Panc1 (cell line): ENCODE results near the gene RGS9. TPM values are rescaled to one million over a fixed set of nuclear protein-coding genes. Genes with fewer than 3 reads are reported as not detected.

Experiments used
- ATAC-seq: fragments of 200-7000 bp; cut with Tn5 transposase; 2 replicates; pipeline ENCODE4 v1.9.1; 2020; ENCODE audit warnings: mild to moderate bottlenecking, moderate library complexity
- BruUV-seq: library from RNA; stranded (reverse); fragments of 400-500 nt; replicated peaks from 2 replicates; lab custom pipeline; 2021; lab: Mats Ljungman, UMichigan
- CTCF ChIA-PET: fragments of 300-600 bp; sonication (Branson Sonifier 250); formaldehyde crosslinking; loops from one replicate; lab custom pipeline; 2022; ENCODE audit warnings: antibody characterized with exemption; lab: Charles Lee
- POLR2A ChIA-PET: fragments of 300-600 bp; sonication (Branson Sonifier 250); formaldehyde crosslinking; loops from one replicate; lab custom pipeline; 2022; ENCODE audit warnings: antibody characterized with exemption; lab: Charles Lee
- DNase-seq: peaks from one replicate; pipeline ENCODE4 v3.0.0-alpha.2; 2010; ENCODE audit warnings: low read depth, low spot score
- H3K27ac ChIP-seq: 2 replicates; pipeline ENCODE4 v1.5.1; 2011; ENCODE audit warnings: mild to moderate bottlenecking, low read length, inconsistent platforms
- H3K27me3 ChIP-seq: fragments of 200-500 bp; sonication (Bioruptor generic); 2 replicates; pipeline ENCODE4 v1.6.0; 2014; ENCODE audit warnings: low read length, inconsistent platforms; ENCODE audit not compliant: control insufficient read depth, insufficient read depth
- H3K36me3 ChIP-seq: fragments of 200-500 bp; sonication (Bioruptor generic); 2 replicates; pipeline ENCODE4 v1.5.1; 2014; ENCODE audit warnings: inconsistent platforms, mild to moderate bottlenecking, low read length, moderate library complexity; ENCODE audit not compliant: control insufficient read depth, insufficient read depth
- H3K4me1 ChIP-seq: 2 replicates; pipeline ENCODE4 v1.5.1; 2011; ENCODE audit warnings: inconsistent platforms, mild to moderate bottlenecking, low read length, moderate library complexity; ENCODE audit not compliant: control insufficient read depth, insufficient read depth
- H3K4me3 ChIP-seq, 2 experiments: 2 replicates each; pipeline ENCODE4 v1.5.1; 2011 to 2012; ENCODE audit warnings: low read depth in 2 of 2, low read length in 2 of 2, mild to moderate bottlenecking in 2 of 2, inconsistent platforms in 1 of 2, moderate library complexity in 1 of 2
- H3K9me3 ChIP-seq: fragments of 200-500 bp; sonication (Bioruptor generic); 2 replicates; pipeline ENCODE4 v1.5.1; 2014; ENCODE audit warnings: low read depth, mild to moderate bottlenecking, inconsistent platforms, low read length, moderate library complexity; ENCODE audit not compliant: control insufficient read depth, insufficient read depth
- POLR2AphosphoS5 ChIP-seq: IDR thresholded peaks from 2 replicates; pipeline ENCODE4 v1.6.1; 2012; ENCODE audit warnings: mild to moderate bottlenecking, low read depth, low read length, moderate library complexity
- SIN3A ChIP-seq: IDR thresholded peaks from 2 replicates; pipeline ENCODE4 v1.6.1; 2012; ENCODE audit warnings: low read depth, mild to moderate bottlenecking, low read length, moderate library complexity, borderline replicate concordance; ENCODE audit not compliant: insufficient read depth
- TCF7L2 ChIP-seq: IDR thresholded peaks from 2 replicates; pipeline ENCODE4 v1.6.1; 2011; ENCODE audit warnings: mild to moderate bottlenecking, low read depth, low read length, inconsistent platforms
- in situ Hi-C: cut with HindIII; loops from 2 replicates; pipeline ENCODE4 v1.10.0; 2016; ENCODE audit warnings: low sequenced_read_pairs, low pct_unique_long_range_greater_than_20kb
- intact Hi-C: fragments of 100-400 bp; cut with micrococcal nuclease; formaldehyde crosslinking; loops from one replicate; pipeline ENCODE4 v1.10.0; 2022; ENCODE audit not compliant: unreplicated experiment
- total RNA-seq: library from RNA; stranded (reverse); gene quantifications from one replicate; pipeline ENCODE4 v1.2.1, GENCODE V29; 2021; ENCODE audit not compliant: unreplicated experiment
- TF ChIP-seq, protein P1 (sequence below): fragments of 450-650 bp; IDR thresholded peaks from 2 replicates; pipeline ENCODE4 v1.5.1; 2017; ENCODE audit warnings: mild to moderate bottlenecking
- TF ChIP-seq, protein P2 (sequence below), 2 experiments: IDR thresholded peaks; 2 replicates each; pipeline ENCODE4 v1.6.1; 2011 to 2012; ENCODE audit warnings: low read depth in 2 of 2, control low read depth in 1 of 2, low read length in 1 of 2, mild to moderate bottlenecking in 1 of 2, moderate library complexity in 1 of 2; ENCODE audit not compliant: insufficient read depth in 1 of 2

RGS9 gene
- total RNA-seq, 1 experiment from 2014 or later = 3.3 TPM

DNA sequence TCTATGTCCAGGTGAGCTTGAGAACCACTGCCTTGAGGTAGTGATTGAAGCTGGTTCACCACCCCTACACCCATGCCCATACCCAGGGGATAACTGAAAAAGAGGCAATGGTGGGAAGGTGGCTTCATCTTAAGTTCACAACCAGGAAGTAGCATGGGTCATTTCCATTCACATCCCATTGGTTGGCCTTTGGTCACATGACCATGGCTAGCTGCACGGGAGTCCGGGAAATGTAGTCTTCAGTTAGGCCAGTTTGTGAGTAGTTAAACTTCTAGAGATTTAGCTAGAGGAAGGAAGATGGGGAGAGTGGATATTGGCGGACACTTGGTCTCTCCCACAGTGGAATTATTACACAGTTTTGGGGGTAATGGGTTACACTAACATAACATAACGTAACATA, 92.9 kb downstream of the RGS9 start:
- in situ Hi-C loops = no loop called here
- ChIA-PET CTCF (interaction anchor here (1.0 kb wide), 1 partner anchor 936 kb away, joined by 3 read pairs; no protein-coding TSS in a partner anchor), POLR2A (no interaction called here)
- TF ChIP-seq POLR2AphosphoS5 = no peak
- TF ChIP-seq SIN3A = no peak
- TF ChIP-seq TCF7L2 = no peak
- TF ChIP-seq, protein P1, sequence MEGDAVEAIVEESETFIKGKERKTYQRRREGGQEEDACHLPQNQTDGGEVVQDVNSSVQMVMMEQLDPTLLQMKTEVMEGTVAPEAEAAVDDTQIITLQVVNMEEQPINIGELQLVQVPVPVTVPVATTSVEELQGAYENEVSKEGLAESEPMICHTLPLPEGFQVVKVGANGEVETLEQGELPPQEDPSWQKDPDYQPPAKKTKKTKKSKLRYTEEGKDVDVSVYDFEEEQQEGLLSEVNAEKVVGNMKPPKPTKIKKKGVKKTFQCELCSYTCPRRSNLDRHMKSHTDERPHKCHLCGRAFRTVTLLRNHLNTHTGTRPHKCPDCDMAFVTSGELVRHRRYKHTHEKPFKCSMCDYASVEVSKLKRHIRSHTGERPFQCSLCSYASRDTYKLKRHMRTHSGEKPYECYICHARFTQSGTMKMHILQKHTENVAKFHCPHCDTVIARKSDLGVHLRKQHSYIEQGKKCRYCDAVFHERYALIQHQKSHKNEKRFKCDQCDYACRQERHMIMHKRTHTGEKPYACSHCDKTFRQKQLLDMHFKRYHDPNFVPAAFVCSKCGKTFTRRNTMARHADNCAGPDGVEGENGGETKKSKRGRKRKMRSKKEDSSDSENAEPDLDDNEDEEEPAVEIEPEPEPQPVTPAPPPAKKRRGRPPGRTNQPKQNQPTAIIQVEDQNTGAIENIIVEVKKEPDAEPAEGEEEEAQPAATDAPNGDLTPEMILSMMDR = no peak
- TF ChIP-seq, protein P2, sequence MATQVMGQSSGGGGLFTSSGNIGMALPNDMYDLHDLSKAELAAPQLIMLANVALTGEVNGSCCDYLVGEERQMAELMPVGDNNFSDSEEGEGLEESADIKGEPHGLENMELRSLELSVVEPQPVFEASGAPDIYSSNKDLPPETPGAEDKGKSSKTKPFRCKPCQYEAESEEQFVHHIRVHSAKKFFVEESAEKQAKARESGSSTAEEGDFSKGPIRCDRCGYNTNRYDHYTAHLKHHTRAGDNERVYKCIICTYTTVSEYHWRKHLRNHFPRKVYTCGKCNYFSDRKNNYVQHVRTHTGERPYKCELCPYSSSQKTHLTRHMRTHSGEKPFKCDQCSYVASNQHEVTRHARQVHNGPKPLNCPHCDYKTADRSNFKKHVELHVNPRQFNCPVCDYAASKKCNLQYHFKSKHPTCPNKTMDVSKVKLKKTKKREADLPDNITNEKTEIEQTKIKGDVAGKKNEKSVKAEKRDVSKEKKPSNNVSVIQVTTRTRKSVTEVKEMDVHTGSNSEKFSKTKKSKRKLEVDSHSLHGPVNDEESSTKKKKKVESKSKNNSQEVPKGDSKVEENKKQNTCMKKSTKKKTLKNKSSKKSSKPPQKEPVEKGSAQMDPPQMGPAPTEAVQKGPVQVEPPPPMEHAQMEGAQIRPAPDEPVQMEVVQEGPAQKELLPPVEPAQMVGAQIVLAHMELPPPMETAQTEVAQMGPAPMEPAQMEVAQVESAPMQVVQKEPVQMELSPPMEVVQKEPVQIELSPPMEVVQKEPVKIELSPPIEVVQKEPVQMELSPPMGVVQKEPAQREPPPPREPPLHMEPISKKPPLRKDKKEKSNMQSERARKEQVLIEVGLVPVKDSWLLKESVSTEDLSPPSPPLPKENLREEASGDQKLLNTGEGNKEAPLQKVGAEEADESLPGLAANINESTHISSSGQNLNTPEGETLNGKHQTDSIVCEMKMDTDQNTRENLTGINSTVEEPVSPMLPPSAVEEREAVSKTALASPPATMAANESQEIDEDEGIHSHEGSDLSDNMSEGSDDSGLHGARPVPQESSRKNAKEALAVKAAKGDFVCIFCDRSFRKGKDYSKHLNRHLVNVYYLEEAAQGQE (IDR thresholded peaks at IDR 0.05; ENCODE audit: insufficient read depth in 1 of 2, low read depth in 2 of 2, low read length in 1 of 2) = no peak
- Histone ChIP-seq H3K4me3 (no peak overlapping the region), H3K4me1 (no peaks in the 10 kb centered on the region), H3K9me3 (no peaks in the 10 kb centered on the region), H3K27ac (no peak overlapping the region), H3K36me3 (no peaks in the 10 kb centered on the region), H3K27me3 (no peaks in the 10 kb centered on the region; the same call in 1 of the 2 replicates)
- intact Hi-C loops = loop anchor here (10.0 kb wide), 1 partner anchor 755 kb away; no protein-coding TSS in a partner anchor
- BruUV-seq = no TSS peak
- no peak for ATAC-seq
- DNase-seq = no peak

DNA sequence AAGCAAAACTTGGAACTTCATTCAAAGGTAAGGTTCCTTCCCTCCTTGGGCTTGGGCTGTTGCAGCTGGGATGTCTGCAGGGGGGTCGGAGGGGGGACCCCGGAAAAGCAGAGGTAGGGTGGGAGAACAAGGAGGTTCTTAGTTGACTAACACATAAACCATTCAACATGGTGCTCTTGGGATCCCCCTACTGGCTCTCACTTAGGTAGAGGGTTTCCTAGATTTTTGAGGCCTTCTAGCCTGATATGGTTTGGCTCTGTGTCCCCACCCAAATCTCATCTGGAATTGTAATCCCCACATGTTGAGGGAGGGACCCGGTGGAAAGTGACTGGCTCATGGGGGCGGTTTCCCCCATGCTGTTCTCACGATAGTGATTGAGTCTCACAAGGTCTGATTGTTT, 93.9 kb downstream of the RGS9 start:
- no peak overlapping the region for H3K4me3 ChIP-seq
- POLR2A ChIA-PET = no interaction called here
- no peak overlapping the region for H3K27ac ChIP-seq
- DNase-seq (no peak), ATAC-seq (no peak)
- H3K9me3 ChIP-seq = no peaks in the 10 kb centered on the region
- H3K27me3 ChIP-seq = no peaks in the 10 kb centered on the region; the same call in 1 of the 2 replicates
- CTCF ChIA-PET = interaction anchor here (1.1 kb wide), 1 partner anchor 933 kb away, joined by 3 read pairs; no protein-coding TSS in a partner anchor
- in situ Hi-C loops = no loop called here
- no peaks in the 10 kb centered on the region for H3K4me1 ChIP-seq
- no peaks in the 10 kb centered on the region for H3K36me3 ChIP-seq
- intact Hi-C loops = loop anchor here (10.0 kb wide), 1 partner anchor 754 kb away; no protein-coding TSS in a partner anchor
- TF ChIP-seq TCF7L2 (no peak), POLR2AphosphoS5 (no peak), SIN3A (no peak)
- TF ChIP-seq, protein P1 = no peak
- TF ChIP-seq, protein P2 (IDR thresholded peaks at IDR 0.05; ENCODE audit: insufficient read depth in 1 of 2, low read depth in 2 of 2, low read length in 1 of 2) = no peak
- no TSS peak for BruUV-seq
